GM21619 (cell line): Measurements from ENCODE around the gene KRT34.

ENCODE experiments used
- ATAC-seq: cut with Tn5 transposase; IDR thresholded peaks from one replicate; pipeline ENCODE4 v1.9.1; 2021; ENCODE audit not compliant: unreplicated experiment

The KRT34 gene

DNA sequence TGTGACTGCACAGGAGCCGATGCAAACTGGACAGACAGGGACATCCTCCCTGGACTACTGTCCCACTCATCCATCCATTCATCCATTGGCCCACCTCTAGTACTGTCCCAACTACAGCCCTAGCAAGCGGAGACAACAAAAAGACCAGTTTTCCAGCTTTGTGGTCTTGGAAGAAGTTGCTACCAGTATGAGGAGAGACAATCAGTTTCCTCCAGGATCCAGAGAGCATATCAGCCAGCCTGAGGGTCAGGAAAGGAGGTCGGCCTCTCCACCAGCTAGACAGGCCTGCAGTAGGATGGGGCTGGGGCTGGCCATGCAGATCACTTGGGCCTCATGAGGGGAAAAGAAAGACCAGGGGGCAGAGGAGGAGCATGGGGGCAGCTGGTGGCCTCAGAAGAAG lies 48.3 kb downstream of the KRT34 start:
- ATAC-seq: no peak

DNA sequence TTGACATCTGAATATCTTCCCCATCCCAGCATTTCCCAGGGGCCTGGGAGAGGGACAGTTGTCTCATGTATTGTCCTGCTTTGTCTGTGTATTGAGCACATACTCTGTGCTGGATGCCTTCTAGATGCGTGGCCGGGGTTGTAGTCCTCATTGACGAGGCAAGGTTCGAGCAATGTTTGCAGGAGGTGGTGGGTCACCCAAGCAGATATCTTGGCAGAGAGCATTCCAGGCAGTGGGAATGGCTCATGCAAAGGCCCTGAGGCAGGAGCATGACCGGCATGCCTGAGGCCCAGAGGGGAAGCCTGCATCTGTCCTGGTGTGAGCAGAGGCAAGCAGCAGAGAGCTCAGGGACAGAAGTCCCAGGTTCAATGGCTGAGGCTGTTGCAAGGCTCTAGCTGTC lies 49.0 kb downstream of the KRT34 start:
- no peak for ATAC-seq

DNA sequence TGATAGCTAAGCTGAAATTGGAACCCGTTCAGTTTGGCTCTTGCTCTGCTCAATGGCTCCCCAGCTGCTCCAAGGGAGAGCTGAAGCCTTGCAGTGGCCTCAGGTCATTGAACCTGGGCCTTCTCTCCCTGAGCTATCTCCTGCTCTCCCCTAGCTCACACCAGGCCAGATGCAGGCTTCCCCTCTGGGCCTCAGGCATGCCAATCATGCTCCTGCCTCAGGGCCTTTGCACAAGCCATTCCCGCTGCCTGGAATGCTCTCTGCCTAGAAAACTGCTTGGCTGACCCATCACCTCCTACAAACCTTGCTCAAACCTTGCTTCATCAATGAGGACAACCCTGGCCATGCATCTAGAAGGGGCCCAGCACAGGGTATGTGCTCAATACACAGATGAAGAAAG lies 49.9 kb downstream of the KRT34 start:
- no peak for ATAC-seq

DNA sequence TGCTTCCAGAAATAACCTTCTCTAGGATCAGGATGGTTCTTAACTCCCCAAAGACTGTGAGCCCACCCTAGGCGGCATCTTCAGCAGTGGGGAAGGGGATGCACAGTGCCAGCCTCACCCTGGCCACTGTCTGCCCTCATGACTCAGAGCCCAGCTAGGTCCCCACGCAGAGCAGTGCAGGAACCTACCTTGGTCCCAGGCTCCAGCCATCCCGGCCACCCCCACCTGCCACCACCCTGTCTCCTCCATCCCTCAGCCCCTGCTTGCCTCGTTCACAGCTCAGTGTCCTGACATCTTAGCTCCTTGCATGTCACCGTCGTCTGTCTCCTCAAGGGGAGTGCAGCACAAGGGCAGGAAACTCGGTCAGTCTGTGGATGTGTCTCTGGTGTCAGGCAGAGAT lies 50.5 kb downstream of the KRT34 start:
- ATAC-seq: no peak

DNA sequence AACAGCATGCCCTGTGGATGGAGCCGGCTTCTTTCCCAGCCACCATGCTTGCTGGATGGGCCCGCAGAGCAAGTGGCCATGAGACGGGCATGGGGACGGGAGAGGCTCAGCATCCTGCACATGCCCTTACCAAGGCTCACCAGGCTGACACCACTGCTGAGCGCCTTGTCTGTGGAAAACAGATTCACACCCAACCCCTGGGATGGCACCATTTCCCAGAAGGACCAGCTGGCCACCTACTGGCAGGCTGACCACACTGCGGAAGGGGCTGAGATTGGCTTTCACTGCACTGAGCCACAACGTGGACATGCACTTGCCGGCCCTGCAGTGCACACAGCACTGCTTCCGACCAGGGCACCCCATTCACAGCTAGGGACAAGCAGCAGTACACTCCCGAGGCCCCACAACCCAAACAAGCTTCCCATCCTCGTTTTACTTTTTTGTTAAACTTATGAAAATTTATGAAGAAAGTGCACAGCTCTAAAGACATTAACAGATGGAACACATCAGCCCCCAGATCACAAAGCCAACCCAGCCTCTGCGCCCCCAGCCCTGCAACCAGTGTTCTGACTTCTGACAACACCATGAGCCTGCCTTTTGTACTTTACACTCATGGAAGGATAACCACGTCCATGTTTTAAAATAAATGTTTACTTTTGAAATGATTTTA lies 52.7 kb downstream of the KRT34 start:
- no peak for ATAC-seq

DNA sequence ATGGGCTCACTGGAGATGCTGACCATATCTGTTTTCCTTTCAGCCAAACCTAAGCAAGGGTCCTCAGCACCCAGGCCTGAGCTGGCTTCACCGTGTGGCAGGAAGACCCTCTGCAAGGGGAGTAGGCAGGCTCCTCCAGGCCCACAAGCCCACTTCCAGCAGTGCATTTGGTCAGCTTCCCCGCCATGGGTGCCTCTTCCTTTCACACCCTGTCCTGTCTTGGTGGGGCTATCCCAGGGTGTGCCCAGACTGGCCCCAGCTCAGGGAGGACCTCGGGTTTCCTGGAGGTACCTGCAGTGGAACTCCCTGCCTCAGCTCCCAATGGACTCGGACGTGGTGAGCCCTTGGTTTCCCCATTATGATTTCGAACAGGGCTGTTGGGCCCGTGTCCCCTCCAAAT lies 53.9 kb downstream of the KRT34 start:
- no peak for ATAC-seq
